ENCODE measurements around the gene BRD3OS. TPM values are rescaled to one million over a fixed set of nuclear protein-coding genes. Genes with fewer than 3 reads are reported as not detected.

The BRD3OS gene, protein sequence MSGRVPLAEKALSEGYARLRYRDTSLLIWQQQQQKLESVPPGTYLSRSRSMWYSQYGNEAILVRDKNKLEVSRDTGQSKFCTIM
- total RNA-seq (18.6 and 26.8 TPM in 2 replicates), polyA plus RNA-seq (32.3 and 40.4 TPM in 2 replicates)

DNA sequence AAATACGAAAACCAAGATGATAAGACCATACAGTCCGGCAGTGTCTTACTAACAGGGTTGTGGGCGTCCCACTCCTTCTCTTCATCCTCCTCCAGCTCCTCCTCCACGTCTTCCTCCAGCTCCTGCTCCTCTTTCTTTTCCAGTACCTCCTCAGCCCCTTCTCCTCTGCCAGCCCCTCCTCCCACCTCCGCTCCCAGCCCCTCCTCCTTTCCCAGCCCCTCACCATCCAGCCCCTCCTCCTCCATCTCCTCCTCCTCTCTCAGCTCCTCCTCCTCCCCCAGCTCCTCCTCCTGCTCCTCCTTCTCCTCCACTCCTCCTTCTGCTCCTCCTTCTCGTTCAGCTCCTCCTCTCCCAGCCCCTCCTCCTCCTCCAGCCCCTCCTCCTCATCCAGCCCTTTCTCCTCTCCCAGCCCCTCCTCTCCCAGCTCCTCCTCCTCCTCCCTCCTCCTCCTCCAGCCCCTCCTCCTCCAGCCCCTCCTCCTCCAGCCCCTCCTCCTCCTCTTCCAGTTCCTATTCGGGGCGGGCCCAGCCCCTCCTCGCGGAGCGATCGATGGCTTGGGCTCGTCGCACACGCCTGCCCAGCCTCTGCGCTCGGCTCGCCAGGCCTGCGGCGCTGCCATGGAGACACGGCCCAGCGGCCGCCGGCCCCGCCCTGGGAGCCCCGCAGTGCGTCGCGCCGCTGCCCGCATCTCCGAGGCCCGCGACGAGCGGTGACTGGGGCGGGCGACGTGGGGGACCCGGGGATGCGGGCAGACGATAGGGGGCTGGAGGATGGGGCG is at the start of gene BRD3OS:
TSS of gene BRD3OS (plus strand) at position 654 of the 778 bp plus-strand sequence. CDS start 1,267 bp downstream, outside the sequence.
- no peaks in the 10 kb centered on the region for H3K9me3 ChIP-seq (ENCODE audit: low read depth)
- no peaks in the 10 kb centered on the region for H3K4me1 ChIP-seq (ENCODE audit: low read depth)
- peak; percentile 100 for DNase-seq (ENCODE audit: low read depth in 1 of 2, low spot score in 1 of 2)
- TF ChIP-seq, protein P1, sequence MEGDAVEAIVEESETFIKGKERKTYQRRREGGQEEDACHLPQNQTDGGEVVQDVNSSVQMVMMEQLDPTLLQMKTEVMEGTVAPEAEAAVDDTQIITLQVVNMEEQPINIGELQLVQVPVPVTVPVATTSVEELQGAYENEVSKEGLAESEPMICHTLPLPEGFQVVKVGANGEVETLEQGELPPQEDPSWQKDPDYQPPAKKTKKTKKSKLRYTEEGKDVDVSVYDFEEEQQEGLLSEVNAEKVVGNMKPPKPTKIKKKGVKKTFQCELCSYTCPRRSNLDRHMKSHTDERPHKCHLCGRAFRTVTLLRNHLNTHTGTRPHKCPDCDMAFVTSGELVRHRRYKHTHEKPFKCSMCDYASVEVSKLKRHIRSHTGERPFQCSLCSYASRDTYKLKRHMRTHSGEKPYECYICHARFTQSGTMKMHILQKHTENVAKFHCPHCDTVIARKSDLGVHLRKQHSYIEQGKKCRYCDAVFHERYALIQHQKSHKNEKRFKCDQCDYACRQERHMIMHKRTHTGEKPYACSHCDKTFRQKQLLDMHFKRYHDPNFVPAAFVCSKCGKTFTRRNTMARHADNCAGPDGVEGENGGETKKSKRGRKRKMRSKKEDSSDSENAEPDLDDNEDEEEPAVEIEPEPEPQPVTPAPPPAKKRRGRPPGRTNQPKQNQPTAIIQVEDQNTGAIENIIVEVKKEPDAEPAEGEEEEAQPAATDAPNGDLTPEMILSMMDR (IDR thresholded peaks at IDR 0.05; ENCODE audit: low read depth, low read length): no peak
- no peaks in the 10 kb centered on the region for H3K27me3 ChIP-seq
- H3K27ac ChIP-seq: peak within 1 kb of the TSS; percentile 71
- peak within 1 kb of the TSS; percentile 68 for H3K4me3 ChIP-seq
- H3K36me3 ChIP-seq: no peaks in the 10 kb centered on the region

DNA sequence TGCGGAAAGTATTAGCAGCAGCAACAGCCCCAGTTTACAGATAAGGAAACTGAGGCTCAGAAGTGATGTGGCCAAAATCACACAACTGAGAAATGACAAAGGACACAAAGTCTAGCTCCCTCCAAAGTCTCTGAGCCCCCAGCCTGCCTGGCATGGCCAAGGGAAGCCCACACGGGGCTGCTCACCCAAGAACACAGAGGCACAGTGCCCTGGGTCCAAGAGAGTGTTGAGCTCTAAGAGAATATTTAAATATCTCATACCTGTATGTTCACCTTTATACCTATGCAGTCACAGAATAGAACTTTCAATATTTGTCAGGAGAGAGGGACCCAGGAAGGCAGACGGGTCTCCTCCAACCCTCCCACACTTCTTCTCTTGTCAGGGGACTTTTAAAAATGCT is 49.8 kb upstream of the BRD3OS start:
- H3K9me3 ChIP-seq (ENCODE audit: low read depth): no peaks in the 10 kb centered on the region
- TF ChIP-seq, protein P1 (IDR thresholded peaks at IDR 0.05; ENCODE audit: low read depth, low read length): no peak
- H3K4me1 ChIP-seq (ENCODE audit: low read depth): peaks cover 20% of the 10 kb centered on the region
- no peak overlapping the region for H3K4me3 ChIP-seq
- H3K27ac ChIP-seq: no peak overlapping the region
- no peaks in the 10 kb centered on the region for H3K36me3 ChIP-seq
- H3K27me3 ChIP-seq: no peaks in the 10 kb centered on the region
- DNase-seq (ENCODE audit: low read depth in 1 of 2, low spot score in 1 of 2): no peak

DNA sequence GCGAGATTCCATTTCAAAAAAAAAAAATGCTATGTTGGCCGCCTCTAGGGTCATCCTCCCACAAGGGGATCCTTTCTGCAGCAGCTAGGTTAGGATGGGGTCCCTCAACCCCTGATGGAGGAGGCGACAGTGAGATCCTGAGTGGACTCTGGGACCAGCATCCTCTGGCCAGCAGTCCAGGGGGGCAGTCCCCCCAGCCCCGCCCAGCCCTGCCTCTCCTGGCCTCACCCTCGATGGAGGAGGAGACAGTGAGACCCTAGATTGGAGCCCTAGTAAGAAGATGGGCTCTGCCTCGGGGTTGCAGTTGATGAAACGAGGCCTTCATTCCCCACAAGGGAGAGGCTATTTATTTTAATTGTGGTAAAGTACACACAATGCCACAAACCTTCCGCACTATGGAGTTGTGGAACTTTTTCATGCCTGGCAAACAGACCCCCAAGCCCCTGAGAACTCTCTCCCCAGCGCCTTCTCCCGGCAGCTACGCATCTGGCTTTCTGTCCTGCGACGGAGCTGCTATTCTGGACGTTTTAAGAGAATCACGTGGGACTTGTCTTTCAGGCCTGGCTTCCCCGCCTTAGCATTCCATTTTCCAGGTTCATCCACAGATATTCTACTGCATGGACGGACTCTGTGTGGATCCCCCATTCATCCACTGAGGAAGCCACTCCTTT is 49.0 kb upstream of the BRD3OS start:
- no peaks in the 10 kb centered on the region for H3K36me3 ChIP-seq
- no peak for DNase-seq (ENCODE audit: low read depth in 1 of 2, low spot score in 1 of 2)
- H3K9me3 ChIP-seq (ENCODE audit: low read depth): no peaks in the 10 kb centered on the region
- H3K4me3 ChIP-seq: no peak overlapping the region
- TF ChIP-seq, protein P1 (IDR thresholded peaks at IDR 0.05; ENCODE audit: low read depth, low read length): no peak
- H3K4me1 ChIP-seq (ENCODE audit: low read depth): peaks cover 14% of the 10 kb centered on the region
- H3K27ac ChIP-seq: no peak overlapping the region
- H3K27me3 ChIP-seq: no peaks in the 10 kb centered on the region

DNA sequence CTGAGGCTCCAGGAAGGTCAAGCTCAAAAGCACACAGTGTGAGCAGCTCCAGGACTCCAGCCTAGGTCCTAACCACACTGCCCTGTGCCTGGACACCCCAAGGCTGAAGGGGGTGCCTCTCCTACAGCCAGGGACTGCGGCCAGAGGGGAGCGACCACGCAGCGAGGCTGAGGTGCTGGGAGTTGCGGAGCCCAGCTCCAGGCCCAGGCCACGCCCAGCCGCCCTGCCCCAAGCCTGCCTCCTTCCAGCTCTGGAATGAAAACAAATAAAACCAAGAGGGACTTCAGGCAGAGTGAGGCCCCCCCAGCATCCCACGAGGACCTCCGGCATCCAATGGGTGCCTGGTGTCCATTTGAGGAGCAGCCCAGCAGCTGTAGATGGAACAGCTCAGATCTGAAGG is 48.4 kb upstream of the BRD3OS start:
- no peak overlapping the region for H3K4me3 ChIP-seq
- TF ChIP-seq, protein P1 (IDR thresholded peaks at IDR 0.05; ENCODE audit: low read depth, low read length): no peak
- H3K27me3 ChIP-seq: no peaks in the 10 kb centered on the region
- H3K36me3 ChIP-seq: no peaks in the 10 kb centered on the region
- H3K4me1 ChIP-seq (ENCODE audit: low read depth): peaks cover 10% of the 10 kb centered on the region
- no peak for DNase-seq (ENCODE audit: low read depth in 1 of 2, low spot score in 1 of 2)
- no peak overlapping the region for H3K27ac ChIP-seq
- H3K9me3 ChIP-seq (ENCODE audit: low read depth): no peaks in the 10 kb centered on the region

DNA sequence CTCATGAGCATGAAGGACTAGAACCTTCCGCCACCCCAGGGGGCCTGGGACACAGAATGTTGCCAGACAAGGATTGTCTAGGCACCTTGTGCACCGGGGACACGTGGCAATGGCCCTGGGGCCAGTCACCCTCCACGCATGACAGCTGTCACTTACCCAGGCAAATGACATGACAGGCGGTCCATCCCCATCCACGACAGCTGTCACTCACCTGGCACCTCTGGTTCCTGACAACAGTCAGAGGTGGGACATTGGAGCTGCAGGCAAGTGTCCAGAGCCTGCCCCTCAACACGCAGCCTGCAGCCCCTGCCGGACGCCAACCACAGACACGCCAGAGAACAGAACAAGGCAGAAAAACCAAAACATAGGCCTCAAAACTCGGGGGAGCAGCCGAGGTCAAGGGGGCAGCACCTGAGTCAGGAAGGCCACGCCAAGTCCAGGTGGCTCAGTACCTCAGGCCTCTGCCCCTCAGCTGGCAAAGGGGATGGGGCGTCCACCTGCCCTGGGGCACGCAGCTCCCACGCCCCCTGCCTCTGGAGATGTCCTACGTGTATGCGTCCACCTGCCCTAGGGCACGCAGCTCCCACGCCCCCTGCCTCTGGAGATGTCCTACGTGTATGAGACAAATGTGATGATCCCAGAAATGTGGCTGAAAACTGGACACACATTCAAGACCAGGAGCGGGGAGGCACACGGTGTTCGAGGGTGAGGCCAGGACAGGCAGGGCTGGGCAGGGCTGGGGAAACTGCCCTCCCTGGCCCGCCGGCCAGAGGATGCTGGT is 47.7 kb upstream of the BRD3OS start:
- Histone ChIP-seq H3K27me3 (no peaks in the 10 kb centered on the region), H3K4me3 (no peak overlapping the region), H3K36me3 (no peaks in the 10 kb centered on the region), H3K27ac (no peak overlapping the region), H3K9me3 (ENCODE audit: low read depth) (no peaks in the 10 kb centered on the region), H3K4me1 (ENCODE audit: low read depth) (peaks cover 10% of the 10 kb centered on the region)
- TF ChIP-seq, protein P1 (IDR thresholded peaks at IDR 0.05; ENCODE audit: low read depth, low read length): no peak
- no peak for DNase-seq (ENCODE audit: low read depth in 1 of 2, low spot score in 1 of 2)
